HepG2 (cell line): ENCODE results near the gene ZNF740. TPM values are rescaled to one million over a fixed set of nuclear protein-coding genes. Genes with fewer than 3 reads are reported as not detected.
A peak's percentile ranks its signal among the peaks of the same experiment; 100 is the strongest.

ENCODE experiments used
- ATAC-seq: fragments of 200-7000 bp; cut with Tn5 transposase; 3 replicates; pipeline ENCODE4 v1.9.1; 2020; ENCODE audit warnings: mild to moderate bottlenecking, moderate library complexity
- BruUV-seq: library from RNA; stranded (reverse); fragments of 400-500 nt; replicated peaks from 2 replicates; lab custom pipeline; 2021; lab: Mats Ljungman, UMichigan
- CTCF ChIA-PET: fragments of 300-600 bp; formaldehyde crosslinking; extraction: SDS; loops from one replicate; lab custom pipeline; 2021; ENCODE audit warnings: low total read pairs, inconsistent platforms, low intra/inter-chr PET ratio; lab: Yijun Ruan, JAX
- POLR2A ChIA-PET: fragments of 350-600 bp; sonication (Branson Sonifier 250); formaldehyde crosslinking; loops from one replicate; lab custom pipeline; 2020; ENCODE audit warnings: antibody characterized with exemption, inconsistent platforms; lab: Yijun Ruan, JAX
- DNase-seq: peaks from one replicate; pipeline ENCODE4 v3.0.0-alpha.2; 2015; ENCODE audit warnings: low spot score
- FAIRE-seq: peaks from 3 replicates; lab custom pipeline; 2011; peaks lifted over from hg19 to GRCh38; lab: Jason Lieb, UNC
- H2AFZ ChIP-seq: one replicate; pipeline ENCODE4 v1.6.1; 2011; ENCODE audit warnings: low read length, inconsistent platforms
- H3K27ac ChIP-seq: fragments of 300-600 bp; 3 replicates; pipeline ENCODE4 v1.8.0; 2011; ENCODE audit warnings: mixed run types, mild to moderate bottlenecking, mixed read lengths, low read length, inconsistent platforms; ENCODE audit not compliant: insufficient read depth; ENCODE audit errors: extremely low read length
- H3K27me3 ChIP-seq, 2 experiments: fragments of 200-600 bp in 1 of 2; 2 replicates in 1 of 2; 3 replicates in 1 of 2; pipeline versions ENCODE4 v1.6.0 to v1.8.0; 2011; ENCODE audit warnings: low read length in 2 of 2, mild to moderate bottlenecking in 2 of 2, moderate library complexity in 2 of 2, inconsistent platforms in 1 of 2; ENCODE audit not compliant: insufficient read depth in 2 of 2, control insufficient read depth in 1 of 2
- H3K36me3 ChIP-seq, 2 experiments: fragments of 200-600 bp in 1 of 2; replicated peaks in 1 of 2; 2 replicates in 1 of 2; 3 replicates in 1 of 2; pipeline versions ENCODE4 v1.5.1 to v1.8.0; 2011; ENCODE audit warnings: low read length in 2 of 2, inconsistent platforms in 1 of 2; ENCODE audit not compliant: insufficient read depth in 2 of 2, control insufficient read depth in 1 of 2
- H3K4me1 ChIP-seq: 2 replicates; pipeline ENCODE4 v1.5.1; 2012; ENCODE audit warnings: low read length, inconsistent platforms; ENCODE audit not compliant: insufficient read depth
- H3K4me2 ChIP-seq: 2 replicates; pipeline ENCODE4 v1.6.0; 2011; ENCODE audit warnings: low read depth, low read length, inconsistent platforms
- H3K4me3 ChIP-seq, 3 experiments: fragments of 200-600 bp in 1 of 3; sonication (generic), shearing (Covaris generic) in 1 of 3; replicated peaks in 1 of 3; 2 replicates each; pipeline ENCODE4 v1.5.1; 2011 to 2016; ENCODE audit warnings: low read length in 3 of 3, inconsistent platforms in 2 of 3, low read depth in 2 of 3, mild to moderate bottlenecking in 2 of 3, control low read depth in 1 of 3, mixed read lengths in 1 of 3; ENCODE audit not compliant: insufficient read depth in 1 of 3
- H3K79me2 ChIP-seq: one replicate; pipeline ENCODE4 v1.6.1; 2011; ENCODE audit warnings: low read length, inconsistent platforms; ENCODE audit not compliant: insufficient read depth
- H3K9ac ChIP-seq: 2 replicates; pipeline ENCODE4 v1.6.0; 2011; ENCODE audit warnings: mild to moderate bottlenecking, low read depth, low read length, inconsistent platforms; ENCODE audit not compliant: insufficient read depth
- H3K9me3 ChIP-seq: 2 replicates; pipeline ENCODE4 v1.5.1; 2012; ENCODE audit warnings: mild to moderate bottlenecking, low read length
- H4K20me1 ChIP-seq: 2 replicates; pipeline ENCODE4 v1.6.0; 2011; ENCODE audit warnings: inconsistent platforms, mild to moderate bottlenecking, low read length, moderate library complexity; ENCODE audit not compliant: insufficient read depth
- DNMT1 ChIP-seq: sonication (generic); formaldehyde crosslinking; IDR thresholded peaks from 2 replicates; pipeline ENCODE4 v1.5.1; 2020; ENCODE audit warnings: mild to moderate bottlenecking, missing genetic modification reagents
- HNF4G ChIP-seq, 2 experiments: sonication (generic) in 1 of 2; formaldehyde crosslinking in 1 of 2; IDR thresholded peaks; 2 replicates each; pipeline versions ENCODE4 v1.4.0 to v1.6.1; 2011 to 2020; ENCODE audit warnings: borderline replicate concordance in 2 of 2, low read depth in 2 of 2, mild to moderate bottlenecking in 2 of 2, low read length in 1 of 2, missing genetic modification reagents in 1 of 2, moderate library complexity in 1 of 2
- KDM3A ChIP-seq: IDR thresholded peaks from 2 replicates; pipeline ENCODE4 v1.6.1; 2018; ENCODE audit warnings: low read depth, missing compliant biosample characterization
- LCORL ChIP-seq, 2 experiments: fragments of 450-650 bp in 1 of 2; sonication (generic) in 1 of 2; formaldehyde crosslinking in 1 of 2; IDR thresholded peaks; 2 replicates each; pipeline versions ENCODE4 v1.5.0 to v1.6.1; 2017 to 2020; ENCODE audit warnings: antibody characterized with exemption in 1 of 2, missing genetic modification reagents in 1 of 2
- POLR2AphosphoS5 ChIP-seq: IDR thresholded peaks from 2 replicates; pipeline ENCODE4 v1.6.1; 2012; ENCODE audit warnings: low read depth, low read length
- SMC3 ChIP-seq: IDR thresholded peaks from 2 replicates; pipeline ENCODE4 v1.6.1; 2011; ENCODE audit warnings: low read length, improper control_type of control experiment
- STAG1 ChIP-seq: sonication (generic); formaldehyde crosslinking; IDR thresholded peaks from 2 replicates; pipeline ENCODE4 v1.4.0; 2020; ENCODE audit warnings: missing genetic modification reagents
- TEAD3 ChIP-seq: optimal IDR thresholded peaks from 2 replicates; pipeline ENCODE3; 2016; ENCODE audit warnings: borderline replicate concordance
- THYN1 ChIP-seq: sonication (generic); formaldehyde crosslinking; IDR thresholded peaks from 2 replicates; pipeline ENCODE4 v1.8.1; 2023; ENCODE audit warnings: low read depth, mild to moderate bottlenecking, moderate library complexity, missing genetic modification reagents, borderline replicate concordance
- XRCC5 ChIP-seq: fragments of 200-400 bp; formaldehyde crosslinking; optimal IDR thresholded peaks from 2 replicates; pipeline ENCODE3; 2017; ENCODE audit warnings: mild to moderate bottlenecking, low read length
- ZFX ChIP-seq: sonication (generic); formaldehyde crosslinking; IDR thresholded peaks from 2 replicates; pipeline ENCODE4 v1.4.0; 2020; ENCODE audit warnings: mild to moderate bottlenecking, low read depth, missing genetic modification reagents, moderate library complexity
- WGBS: methylation state at CpG from one replicate; pipeline ENCODE4 v1.1.6; 2017; ENCODE audit warnings: low lambda C conversion rate; 5-methylcytosine and 5-hydroxymethylcytosine counted together
- in situ Hi-C: cut with HindIII; loops from 2 replicates; pipeline ENCODE4 v1.10.0; 2017; ENCODE audit warnings: low pct_unique_long_range_greater_than_20kb; ENCODE audit not compliant: extremely low pct_ligation_motif_present
- intact Hi-C: fragments of 100-400 bp; cut with micrococcal nuclease; formaldehyde crosslinking; loops from one replicate; pipeline ENCODE4 v1.10.0; 2022; ENCODE audit not compliant: unreplicated experiment
- polyA plus RNA-seq, 8 experiments: library from polyadenylated mRNA; depleted of rRNA in 3 of 8; stranded (reverse) in 7 of 8; unstranded in 1 of 8; fragments of >200 nt; fragmentation: Illumina TruSeq in 4 of 8; extraction: Trizol in 4 of 8; gene quantifications; 2 replicates each; pipeline versions ENCODE4 v1.2.1 to v1.2.3, GENCODE V29; 2011 to 2016; ENCODE audit warnings: low read depth in 4 of 8, missing spikeins in 1 of 8, mixed read lengths in 1 of 8; ENCODE audit not compliant: insufficient read depth in 1 of 8
- total RNA-seq, 5 experiments: library from RNA; depleted of rRNA; stranded (reverse); fragments of >200 nt; fragmentation: Illumina TruSeq; extraction: Trizol; gene quantifications; 2 replicates each; pipeline ENCODE4 v1.2.3, GENCODE V29; 2016; ENCODE audit warnings: low read depth in 1 of 5
- TF ChIP-seq, protein P1 (sequence below): IDR thresholded peaks from 2 replicates; pipeline ENCODE4 v1.6.1; 2016; ENCODE audit warnings: missing compliant biosample characterization, missing genetic modification reagents, borderline replicate concordance
- TF ChIP-seq, protein P2 (sequence below): sonication (generic); formaldehyde crosslinking; IDR thresholded peaks from 2 replicates; pipeline ENCODE4 v1.4.0; 2020; ENCODE audit warnings: missing genetic modification reagents
- TF ChIP-seq, protein P3 (sequence below): sonication (generic); formaldehyde crosslinking; IDR thresholded peaks from 2 replicates; pipeline ENCODE4 v1.5.0; 2020; ENCODE audit warnings: mild to moderate bottlenecking, missing genetic modification reagents, moderate library complexity

ZNF740 gene
- total and polyA plus RNA-seq, 2 of the 13 experiments (the other 11 are each of a cell fraction or from before 2014, with no cell fraction given): 16.9 to 19.0 TPM

DNA sequence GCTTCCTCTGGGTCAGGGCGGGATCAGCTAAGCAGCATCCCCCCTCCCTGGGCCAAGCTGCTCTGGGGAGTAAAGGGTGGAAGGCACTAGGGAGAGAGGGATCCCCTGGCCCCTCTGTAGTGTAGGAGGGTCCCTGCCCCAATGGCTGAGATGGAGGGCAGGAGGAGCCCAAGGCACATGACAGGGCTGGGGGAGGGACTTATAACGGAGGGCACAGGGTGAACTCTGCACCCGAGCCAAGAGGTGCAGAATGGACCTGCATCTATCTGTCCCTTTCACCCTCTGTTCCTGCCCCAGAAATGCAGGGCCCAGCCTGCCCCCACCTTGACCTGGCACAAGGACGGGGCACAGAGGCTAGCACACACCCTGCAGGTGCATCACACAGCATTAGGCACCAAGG, 30.3 kb downstream of the ZNF740 start (continued):
- no peak for TF ChIP-seq LCORL (IDR thresholded peaks at IDR 0.05)
- TF ChIP-seq LCORL (CRISPR knock-in tag; IDR thresholded peaks at IDR 0.05): 0 out of 2 replicates have a peak, but pooled peaks have one; percentile 12
- no peak for TF ChIP-seq THYN1
- TF ChIP-seq HNF4G (IDR thresholded peaks at IDR 0.05; ENCODE audit: borderline replicate concordance, low read depth, low read length): no peak
- no peak for TF ChIP-seq HNF4G (CRISPR knock-in tag; IDR thresholded peaks at IDR 0.05; ENCODE audit: borderline replicate concordance, low read depth)
- TF ChIP-seq DNMT1 (CRISPR knock-in tag): no peak
- TF ChIP-seq, protein P1, sequence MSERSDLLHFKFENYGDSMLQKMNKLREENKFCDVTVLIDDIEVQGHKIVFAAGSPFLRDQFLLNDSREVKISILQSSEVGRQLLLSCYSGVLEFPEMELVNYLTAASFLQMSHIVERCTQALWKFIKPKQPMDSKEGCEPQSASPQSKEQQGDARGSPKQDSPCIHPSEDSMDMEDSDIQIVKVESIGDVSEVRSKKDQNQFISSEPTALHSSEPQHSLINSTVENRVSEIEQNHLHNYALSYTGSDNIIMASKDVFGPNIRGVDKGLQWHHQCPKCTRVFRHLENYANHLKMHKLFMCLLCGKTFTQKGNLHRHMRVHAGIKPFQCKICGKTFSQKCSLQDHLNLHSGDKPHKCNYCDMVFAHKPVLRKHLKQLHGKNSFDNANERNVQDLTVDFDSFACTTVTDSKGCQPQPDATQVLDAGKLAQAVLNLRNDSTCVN: no peak

DNA sequence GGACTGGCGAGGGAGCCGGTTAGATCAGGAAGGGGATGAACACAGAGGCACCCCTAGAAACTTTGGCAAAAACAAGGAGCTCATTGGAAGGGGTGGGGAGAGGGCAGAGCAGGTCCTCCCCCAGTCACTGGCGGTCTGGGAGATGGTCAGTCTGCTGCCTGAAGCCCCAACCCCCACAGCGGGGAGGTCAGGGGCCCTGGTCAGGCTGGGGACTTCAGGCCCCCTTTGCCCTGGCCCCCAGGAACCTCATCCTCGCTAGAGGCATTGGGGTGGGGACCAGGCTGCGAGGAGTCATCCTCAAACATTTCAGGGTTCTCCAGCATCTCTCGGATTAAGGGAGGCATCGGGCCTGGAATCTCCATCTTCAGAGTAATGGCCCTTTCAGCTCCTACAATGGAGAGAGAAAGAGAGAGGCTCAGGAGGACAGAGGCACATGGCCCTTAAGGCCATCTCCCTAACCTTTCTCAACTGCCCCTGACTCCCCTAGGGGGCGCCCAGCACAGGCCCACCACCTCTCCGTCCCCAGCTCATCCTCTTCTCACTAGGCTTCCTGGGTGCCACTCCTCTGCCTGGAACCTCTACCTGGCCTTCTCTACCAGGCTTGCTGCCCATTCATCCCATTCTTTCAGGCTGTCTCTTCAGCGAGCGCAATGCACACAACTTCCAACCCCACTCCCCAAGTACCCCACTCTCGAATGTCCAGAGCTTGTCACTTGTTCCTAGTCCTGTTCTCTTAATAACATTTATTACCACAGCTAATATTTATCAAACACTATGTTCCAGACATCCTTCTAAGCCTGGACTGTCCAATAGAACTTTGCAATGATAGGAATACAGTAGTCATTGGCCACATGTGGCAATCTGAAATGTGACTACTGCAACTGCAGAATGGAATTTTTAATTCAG, 31.2 kb downstream of the ZNF740 start:
- in situ Hi-C loops (loop anchor here (5.0 kb wide), 1 partner anchor 76 kb away; no protein-coding TSS in a partner anchor), intact Hi-C loops (loop anchor here (5.0 kb wide), 1 partner anchor 41 kb away; a partner anchor contains a TSS)
- FAIRE-seq: peak; percentile 21
- no peak overlapping the region for H3K27ac ChIP-seq
- H2AFZ ChIP-seq: no peak overlapping the region
- no TSS peak for BruUV-seq
- WGBS: 83% methylated on average over 11 of the region's 13 CpGs
- no peak for DNase-seq
- H3K9ac ChIP-seq: no peak overlapping the region
- no peaks in the 10 kb centered on the region; a peak in 1 of 5 replicates for H3K36me3 ChIP-seq
- no peaks in the 10 kb centered on the region for H4K20me1 ChIP-seq
- no peak overlapping the region for H3K4me2 ChIP-seq
- 0 out of 5 replicates have a peak, but pooled peaks cover 0 to 6% of the 10 kb centered on the region in 2 experiments for H3K27me3 ChIP-seq
- peaks cover 38% of the 10 kb centered on the region for H3K4me1 ChIP-seq
- peak; percentile 73 for ATAC-seq
- H3K79me2 ChIP-seq: no peaks in the 10 kb centered on the region
- H3K4me3 ChIP-seq: no peak overlapping the region
- POLR2A ChIA-PET: interaction anchor here (1.1 kb wide), 1 partner anchor 83 kb away, joined by 3 read pairs; no protein-coding TSS in a partner anchor
- CTCF ChIA-PET: interaction anchor here (1.0 to 4.4 kb wide), 4 partner anchors 40 to 133 kb away, joined by 3 to 66 read pairs (median 12); a partner anchor contains a TSS
- no peaks in the 10 kb centered on the region for H3K9me3 ChIP-seq
- no peak for TF ChIP-seq POLR2AphosphoS5
- TF ChIP-seq, protein P2, sequence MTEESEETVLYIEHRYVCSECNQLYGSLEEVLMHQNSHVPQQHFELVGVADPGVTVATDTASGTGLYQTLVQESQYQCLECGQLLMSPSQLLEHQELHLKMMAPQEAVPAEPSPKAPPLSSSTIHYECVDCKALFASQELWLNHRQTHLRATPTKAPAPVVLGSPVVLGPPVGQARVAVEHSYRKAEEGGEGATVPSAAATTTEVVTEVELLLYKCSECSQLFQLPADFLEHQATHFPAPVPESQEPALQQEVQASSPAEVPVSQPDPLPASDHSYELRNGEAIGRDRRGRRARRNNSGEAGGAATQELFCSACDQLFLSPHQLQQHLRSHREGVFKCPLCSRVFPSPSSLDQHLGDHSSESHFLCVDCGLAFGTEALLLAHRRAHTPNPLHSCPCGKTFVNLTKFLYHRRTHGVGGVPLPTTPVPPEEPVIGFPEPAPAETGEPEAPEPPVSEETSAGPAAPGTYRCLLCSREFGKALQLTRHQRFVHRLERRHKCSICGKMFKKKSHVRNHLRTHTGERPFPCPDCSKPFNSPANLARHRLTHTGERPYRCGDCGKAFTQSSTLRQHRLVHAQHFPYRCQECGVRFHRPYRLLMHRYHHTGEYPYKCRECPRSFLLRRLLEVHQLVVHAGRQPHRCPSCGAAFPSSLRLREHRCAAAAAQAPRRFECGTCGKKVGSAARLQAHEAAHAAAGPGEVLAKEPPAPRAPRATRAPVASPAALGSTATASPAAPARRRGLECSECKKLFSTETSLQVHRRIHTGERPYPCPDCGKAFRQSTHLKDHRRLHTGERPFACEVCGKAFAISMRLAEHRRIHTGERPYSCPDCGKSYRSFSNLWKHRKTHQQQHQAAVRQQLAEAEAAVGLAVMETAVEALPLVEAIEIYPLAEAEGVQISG (CRISPR knock-in tag): 0 out of 2 replicates have a peak, but pooled peaks have one; percentile 26
- TF ChIP-seq KDM3A: no peak
- peak; percentile 16; the same call in 1 of the 2 replicates for TF ChIP-seq ZFX (CRISPR knock-in tag)
- TF ChIP-seq SMC3: peak; percentile 15; the same call in 1 of the 2 replicates
- TF ChIP-seq, protein P3, sequence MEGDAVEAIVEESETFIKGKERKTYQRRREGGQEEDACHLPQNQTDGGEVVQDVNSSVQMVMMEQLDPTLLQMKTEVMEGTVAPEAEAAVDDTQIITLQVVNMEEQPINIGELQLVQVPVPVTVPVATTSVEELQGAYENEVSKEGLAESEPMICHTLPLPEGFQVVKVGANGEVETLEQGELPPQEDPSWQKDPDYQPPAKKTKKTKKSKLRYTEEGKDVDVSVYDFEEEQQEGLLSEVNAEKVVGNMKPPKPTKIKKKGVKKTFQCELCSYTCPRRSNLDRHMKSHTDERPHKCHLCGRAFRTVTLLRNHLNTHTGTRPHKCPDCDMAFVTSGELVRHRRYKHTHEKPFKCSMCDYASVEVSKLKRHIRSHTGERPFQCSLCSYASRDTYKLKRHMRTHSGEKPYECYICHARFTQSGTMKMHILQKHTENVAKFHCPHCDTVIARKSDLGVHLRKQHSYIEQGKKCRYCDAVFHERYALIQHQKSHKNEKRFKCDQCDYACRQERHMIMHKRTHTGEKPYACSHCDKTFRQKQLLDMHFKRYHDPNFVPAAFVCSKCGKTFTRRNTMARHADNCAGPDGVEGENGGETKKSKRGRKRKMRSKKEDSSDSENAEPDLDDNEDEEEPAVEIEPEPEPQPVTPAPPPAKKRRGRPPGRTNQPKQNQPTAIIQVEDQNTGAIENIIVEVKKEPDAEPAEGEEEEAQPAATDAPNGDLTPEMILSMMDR (CRISPR knock-in tag): peak; percentile 68
- peak; percentile 69 for TF ChIP-seq STAG1 (CRISPR knock-in tag)
- TF ChIP-seq LCORL (IDR thresholded peaks at IDR 0.05): no peak
- 0 out of 2 replicates have a peak, but pooled peaks have one; percentile 2 for TF ChIP-seq LCORL (CRISPR knock-in tag; IDR thresholded peaks at IDR 0.05)
- peak; percentile 31 for TF ChIP-seq TEAD3 (CRISPR knock-in tag)
- TF ChIP-seq XRCC5: peak; percentile 51
